Right renal pelvis (tissue), 4 donors: ENCODE data around the gene HRC. TPM values are rescaled to one million over a fixed set of nuclear protein-coding genes. Genes with fewer than 3 reads are reported as not detected.
"Not testable (repeated sequence)": the region's sequence is repeated elsewhere in the genome, so short reads cannot be mapped to it uniquely, and the experiment has no call there.

Experiments used
- DNase-seq, 4 donors: peaks; one replicate each; pipeline ENCODE4 v3.0.0-alpha.2; 2013; ENCODE audit warnings: low read depth in 4 of 4, low spot score in 3 of 4, missing footprints in 1 of 4
- polyA plus RNA-seq, 4 donors: library from polyadenylated mRNA; unstranded; fragments of 120-200 nt; gene quantifications; one replicate each; pipeline ENCODE4 v1.2.1, GENCODE V29; 2013; ENCODE audit not compliant: insufficient read length in 4 of 4

Gene HRC
- polyA plus RNA-seq, 4 donors, result 27.0 to 30.6 (median 29.7) TPM

- DNase-seq, result no peak
Observed at GRCh38 chr19:49165111-49165750, 10.0 kb upstream of the HRC start.

- DNase-seq, result no peak
Observed at GRCh38 chr19:49161987-49162386, 6.8 kb upstream of the HRC start.

DNA sequence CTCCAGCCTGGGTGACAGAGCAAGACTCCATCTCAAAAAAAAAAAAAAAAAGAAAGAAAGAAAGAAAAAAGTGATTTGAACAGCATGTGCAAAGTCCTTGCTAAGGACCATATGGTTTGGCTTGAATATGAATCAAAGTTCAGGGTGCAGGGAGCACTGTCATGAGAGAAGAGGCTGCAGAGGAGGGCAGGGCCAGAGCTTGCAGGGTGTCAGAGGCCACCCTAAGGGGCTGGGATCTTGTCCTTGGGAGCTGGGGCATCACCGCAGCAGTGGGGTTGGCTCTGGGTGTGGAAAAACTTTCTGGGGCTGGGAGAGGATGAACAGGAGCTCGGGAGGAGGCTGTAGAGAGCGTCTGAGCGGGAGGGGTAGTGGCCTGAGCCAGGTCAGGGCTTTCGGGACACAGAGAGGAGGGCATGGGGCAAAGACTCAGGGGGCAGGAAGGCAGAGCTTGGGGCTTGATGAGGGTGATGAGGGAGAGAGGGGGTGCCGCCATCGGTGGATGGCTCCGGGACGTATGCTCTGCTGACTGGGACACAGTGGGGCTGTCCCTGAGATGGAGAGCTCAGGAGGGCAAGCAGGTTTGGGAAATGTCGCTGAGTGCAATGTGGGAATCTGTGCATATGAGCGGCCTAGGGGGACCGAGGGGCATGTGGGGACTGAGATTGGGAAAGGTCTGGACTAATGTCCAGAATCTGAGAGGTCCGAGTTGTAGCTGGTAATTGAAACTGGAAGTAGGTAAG, 5.4 kb upstream of the HRC start:
- DNase-seq, result no peak

GRCh38 chr19:49157445-49158224, 2.4 kb upstream of the HRC start, which contains the start of gene TRPM4:
Gene TRPM4, plus strand, starts transcription at chr19:49157792. Its CDS starts 75 bp downstream, at chr19:49157867.
- peak in 2 of 4 donors; percentile 86 to 87 for DNase-seq

DNA sequence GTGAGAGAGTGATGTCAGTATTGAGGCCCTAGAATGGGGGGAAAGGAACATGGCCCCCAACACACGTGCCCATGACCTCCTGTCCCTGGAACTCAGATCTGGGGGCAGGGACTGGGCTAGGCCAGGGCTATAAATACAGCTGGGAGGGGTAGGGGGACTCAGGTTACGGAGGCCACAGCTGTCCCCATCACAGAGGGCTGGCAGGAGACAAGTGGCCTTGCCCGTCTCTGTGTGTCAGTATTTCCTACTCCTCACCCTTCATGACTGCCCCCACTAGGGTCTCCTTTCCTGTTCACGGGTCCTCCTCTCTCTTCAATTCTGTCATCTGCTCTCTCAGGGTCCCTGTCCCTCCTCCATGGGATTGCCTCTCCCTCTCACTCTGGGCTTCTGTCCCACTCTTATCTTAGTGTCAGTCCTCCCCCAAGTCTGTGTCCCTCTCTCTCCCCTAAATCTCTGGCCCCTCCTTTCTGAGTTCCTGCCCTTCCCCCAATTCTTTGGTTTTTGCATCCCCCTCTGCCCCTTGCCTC, 687 bp upstream of the HRC start:
- no peak for DNase-seq

- DNase-seq, result no peak
Observed at GRCh38 chr19:49154279-49154678, 917 bp downstream of the HRC start.

GRCh38 chr19:49153167-49153809, 1.9 kb downstream of the HRC start:
- DNase-seq, result no peak

DNA sequence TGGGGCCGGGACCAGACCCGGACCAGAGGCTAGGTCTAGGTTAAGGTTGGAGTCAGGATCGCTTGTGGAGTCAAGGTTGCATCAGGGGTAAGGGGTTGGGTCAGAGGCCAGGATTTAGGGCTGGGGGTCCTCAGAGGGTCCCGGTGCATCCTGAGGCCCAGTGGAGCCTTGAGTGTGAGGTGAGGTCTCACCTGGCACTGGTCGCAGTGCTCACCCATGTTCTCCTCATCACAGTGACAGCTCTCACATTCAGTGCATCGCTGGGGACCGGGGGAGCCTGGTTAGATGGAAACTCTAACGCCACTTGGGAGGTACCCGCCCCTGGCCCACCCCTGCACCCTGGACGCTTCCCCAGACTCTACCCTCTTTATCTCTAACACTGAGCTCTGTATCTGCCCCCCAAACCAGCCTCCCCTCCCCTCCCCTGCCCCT, 3.1 kb downstream of the HRC start:
- no peak for DNase-seq

DNA sequence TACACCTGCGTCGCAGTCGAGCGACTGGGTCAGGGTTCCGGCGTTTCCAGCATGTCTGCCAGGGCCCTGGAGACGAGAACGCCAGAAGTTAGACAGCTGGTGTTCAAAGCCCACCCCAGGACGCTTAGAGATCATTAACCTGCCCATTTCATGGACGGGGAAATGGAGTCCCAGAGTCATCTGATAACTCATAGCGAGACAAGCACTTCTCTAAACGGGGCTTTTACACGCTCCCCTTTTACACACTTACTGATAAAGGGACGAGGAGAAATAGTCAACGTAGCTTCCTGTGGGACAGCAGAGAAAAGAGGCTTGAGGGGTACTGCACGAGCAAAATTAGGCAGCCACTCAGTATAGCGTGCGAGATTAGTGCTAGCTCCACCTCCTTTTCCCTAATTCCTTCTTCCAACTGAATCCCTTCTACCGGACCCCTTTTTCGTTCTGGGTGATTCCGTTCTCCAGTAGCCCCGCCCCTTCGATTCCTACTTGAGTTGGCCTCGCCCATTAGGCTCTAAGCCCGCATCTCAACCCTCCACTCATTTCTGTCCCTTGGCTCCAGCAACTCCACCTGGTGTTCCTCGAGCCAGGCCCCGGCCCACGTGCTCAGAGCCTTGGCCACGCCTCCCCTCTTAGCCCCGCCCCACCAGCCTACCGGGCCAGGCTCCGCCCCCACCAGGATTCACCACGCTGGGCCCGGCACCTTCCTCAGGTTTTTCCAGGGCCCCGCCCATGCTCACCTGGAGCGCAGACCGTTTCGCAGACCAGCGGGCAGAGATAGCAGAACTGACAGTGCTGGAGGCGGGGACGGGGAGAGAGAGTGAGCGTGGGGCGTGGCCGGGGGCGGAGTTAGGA, 3.7 kb downstream of the HRC start:
- no peak for DNase-seq

DNA sequence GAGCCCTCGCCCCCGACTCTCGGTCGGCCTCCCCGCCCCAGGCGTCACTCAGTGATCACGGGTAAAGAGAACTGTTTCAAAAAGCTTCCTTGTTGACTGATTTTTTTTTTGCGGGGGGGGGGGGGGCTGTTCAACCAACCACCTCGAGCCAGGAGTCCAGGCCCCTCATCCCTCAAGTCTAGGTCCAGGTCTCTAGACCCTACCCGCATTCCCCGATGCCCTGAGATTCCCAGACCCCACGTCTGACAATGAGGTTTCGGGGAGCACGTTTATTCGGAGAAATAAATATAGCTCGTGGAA, 4.3 kb downstream of the HRC start:
- DNase-seq, result no peak

- DNase-seq, result peak in 2 of 4 donors; percentile 82 to 88
Observed at GRCh38 chr19:49150106-49150943, 4.9 kb downstream of the HRC start.

GRCh38 chr19:49149652-49150105, 5.5 kb downstream of the HRC start:
- peak in 2 of 4 donors; percentile 85 to 87 for DNase-seq

DNA sequence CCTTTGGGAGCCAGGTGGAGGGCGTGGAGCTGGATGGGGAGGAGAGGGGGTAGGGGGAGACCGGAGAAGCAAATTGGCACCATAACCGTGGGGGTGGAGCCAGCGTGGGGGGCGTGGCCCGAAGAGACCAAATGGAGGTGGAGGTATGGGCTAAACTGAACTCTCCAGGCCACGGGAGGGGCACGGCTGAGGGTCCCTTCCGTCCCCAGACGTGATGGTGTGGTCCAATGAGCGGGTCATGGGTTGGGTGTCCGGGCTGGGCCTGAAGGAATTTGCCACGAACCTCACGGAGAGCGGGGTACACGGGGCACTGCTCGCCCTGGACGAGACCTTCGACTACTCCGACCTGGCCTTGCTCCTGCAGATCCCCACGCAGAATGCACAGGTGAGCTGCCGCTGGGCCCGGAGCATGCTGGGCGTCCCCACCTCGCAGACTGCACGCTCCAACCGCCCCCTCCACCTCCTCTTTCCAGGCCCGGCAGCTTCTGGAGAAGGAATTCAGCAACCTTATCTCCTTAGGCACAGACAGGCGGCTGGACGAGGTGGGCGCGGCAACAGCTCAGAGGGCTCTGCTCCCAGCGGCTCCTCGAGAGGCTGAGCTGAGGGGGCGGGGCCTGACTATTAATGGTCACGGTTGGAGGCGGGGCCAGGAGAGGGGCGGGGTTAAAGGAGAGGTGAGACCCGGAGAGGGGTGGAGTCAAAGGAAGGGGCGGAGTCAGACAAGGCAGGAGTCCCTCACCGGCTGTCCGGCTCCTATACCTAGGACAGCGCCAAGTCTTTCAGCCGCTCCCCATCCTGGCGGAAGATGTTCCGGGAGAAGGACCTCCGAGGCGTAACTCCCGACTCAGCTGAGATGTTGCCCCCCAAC, 6.2 kb downstream of the HRC start:
- DNase-seq, result peak in 3 of 4 donors; percentile 96

- DNase-seq, result no peak
Observed at GRCh38 chr19:49148044-49148682, 7.0 kb downstream of the HRC start.

DNA sequence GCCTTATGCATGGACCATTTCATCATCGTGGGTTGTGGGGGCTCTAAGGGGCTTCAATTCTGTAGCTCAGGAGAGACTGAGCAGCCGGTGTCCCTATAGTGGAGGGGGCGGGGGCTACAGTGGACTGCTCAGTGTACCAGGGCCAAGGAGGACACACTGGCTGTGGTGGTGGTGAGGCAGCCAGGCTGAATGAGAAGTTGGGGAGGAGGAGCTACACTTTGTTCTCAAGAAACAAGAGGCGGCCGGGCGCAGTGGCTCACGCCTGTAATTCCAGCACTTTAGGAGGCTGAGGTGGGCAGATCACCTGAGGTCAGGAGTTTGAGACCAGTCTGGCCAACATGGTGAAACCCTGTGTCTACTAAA, 8.8 kb downstream of the HRC start:
- DNase-seq, result not testable (repeated sequence)

DNA sequence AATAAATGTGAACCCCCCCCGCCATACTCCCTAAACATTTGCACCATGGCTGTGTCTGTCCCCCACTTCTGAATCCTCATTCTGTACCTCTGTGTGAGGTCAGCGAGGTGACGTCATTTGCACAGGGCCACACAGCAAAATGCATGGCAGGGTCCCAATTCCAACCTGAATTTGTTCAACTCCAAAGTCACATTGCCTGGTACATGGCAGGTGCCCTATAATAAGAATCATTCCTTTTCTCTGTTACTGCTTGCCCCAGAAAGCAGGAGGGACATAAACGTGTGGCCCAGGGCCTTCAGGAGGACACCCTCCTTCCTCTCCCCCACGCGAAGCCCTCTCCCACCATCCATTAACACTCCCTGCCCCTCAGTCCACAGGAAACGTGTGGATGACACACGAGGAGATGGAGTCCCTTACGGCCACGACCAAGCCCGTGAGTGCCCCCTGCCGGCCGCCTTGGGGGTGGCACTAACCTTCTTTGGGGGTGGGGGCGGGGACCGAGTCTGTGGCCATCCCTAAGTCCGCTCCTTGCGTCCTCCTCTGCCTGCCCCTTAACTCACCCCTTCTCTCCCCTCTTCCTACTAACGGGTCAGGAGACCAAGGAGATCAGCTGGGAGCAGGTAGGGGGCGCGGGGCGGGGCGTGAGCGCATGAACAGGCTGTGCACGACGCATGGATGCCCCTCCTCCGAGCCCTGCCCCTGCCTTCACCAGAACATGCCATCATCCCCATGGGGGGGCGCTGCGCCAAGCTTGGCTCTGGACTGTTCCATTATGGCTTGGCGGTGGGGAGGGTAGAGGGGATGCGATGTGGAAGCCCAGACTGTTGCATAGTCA, 9.4 kb downstream of the HRC start:
- DNase-seq, result no peak
